HG02642 (cell line): ENCODE results near the gene MYORG.
"Not testable (repeated sequence)": the region's sequence is repeated elsewhere in the genome, so short reads cannot be mapped to it uniquely, and the experiment has no call there.

Experiments used
- ATAC-seq: cut with Tn5 transposase; IDR thresholded peaks from one replicate; pipeline ENCODE4 v1.9.1; 2021; ENCODE audit warnings: mild to moderate bottlenecking; ENCODE audit not compliant: unreplicated experiment, poor library complexity

Gene MYORG

DNA sequence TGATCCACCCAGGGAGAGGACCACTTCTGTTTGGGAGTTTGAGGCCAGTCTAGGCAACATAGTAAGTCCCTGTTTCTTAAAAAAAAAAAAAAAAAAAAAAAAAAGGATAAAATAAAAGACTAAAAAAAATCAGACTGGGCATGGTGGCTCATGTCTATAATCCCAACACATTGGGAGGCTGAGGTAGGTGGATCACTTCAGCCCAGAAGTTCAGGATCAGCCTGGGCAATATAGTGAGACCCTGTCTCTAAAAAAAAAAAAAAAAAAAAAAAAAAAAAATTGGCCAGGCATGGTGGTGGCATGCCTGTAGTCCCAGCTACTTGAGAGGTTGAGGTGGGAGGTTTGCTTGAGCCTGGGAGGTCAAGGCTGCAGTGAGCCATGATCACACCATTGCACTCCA is 38.6 kb downstream of the MYORG start:
- ATAC-seq = not testable (repeated sequence)

DNA sequence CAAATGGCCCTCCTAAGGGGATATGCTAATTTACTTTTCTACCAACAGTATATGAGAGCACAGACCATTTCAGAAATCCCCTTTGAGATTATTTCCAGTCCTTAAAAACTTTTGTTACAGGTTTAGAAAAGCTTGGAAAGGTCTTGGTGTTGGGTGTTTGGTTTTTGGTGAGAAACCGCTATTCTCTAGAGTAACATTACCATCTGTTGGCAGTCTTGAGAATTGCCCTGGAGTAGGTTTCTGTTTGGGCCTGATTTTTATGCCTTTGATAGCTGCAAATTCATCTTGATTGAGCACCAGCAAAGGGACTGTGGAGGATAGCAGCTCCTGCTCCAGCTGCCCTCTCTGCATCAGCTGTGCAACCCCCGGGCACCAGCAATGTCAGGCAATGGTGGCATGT is 39.3 kb downstream of the MYORG start:
- no peak for ATAC-seq

DNA sequence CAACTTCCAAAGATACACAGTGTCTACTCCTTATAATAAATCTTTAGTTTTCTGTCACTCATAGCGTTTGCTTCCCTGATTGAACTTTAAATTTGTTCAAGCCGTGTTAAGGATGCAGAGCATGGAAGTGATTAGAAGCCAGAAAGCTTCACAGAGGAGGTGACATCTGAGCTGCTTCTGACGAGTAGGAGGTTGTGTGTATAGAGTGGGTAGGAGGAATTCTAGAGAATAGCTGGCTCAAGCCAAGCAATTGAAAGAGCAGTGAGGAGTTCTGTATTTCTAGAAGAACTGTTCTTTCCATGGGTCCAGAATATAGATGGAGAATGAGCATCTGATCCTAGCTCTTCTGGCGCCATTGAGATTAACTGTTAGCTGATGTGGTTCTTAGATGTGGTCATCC is 41.3 kb downstream of the MYORG start:
- no peak for ATAC-seq

DNA sequence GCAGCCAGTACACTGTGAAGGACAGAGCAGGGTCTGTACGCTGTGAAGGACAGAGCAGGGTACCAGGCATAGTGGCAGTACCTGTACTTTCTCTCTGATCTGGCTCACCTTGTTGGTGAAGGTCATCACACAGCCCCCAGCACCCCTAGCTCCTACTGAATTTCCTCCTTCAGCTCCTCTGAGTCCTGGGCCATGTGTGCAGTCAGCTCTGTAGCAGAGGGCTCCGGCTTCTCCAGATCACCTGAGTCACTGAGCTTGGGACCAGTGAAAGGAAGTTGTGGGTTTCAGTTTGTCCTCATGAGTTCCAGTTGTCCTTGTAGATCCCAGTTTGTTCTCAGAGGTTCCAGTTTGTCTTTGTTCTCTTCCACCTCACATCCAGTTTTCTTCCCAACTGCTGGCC is 41.8 kb downstream of the MYORG start:
- no peak for ATAC-seq

DNA sequence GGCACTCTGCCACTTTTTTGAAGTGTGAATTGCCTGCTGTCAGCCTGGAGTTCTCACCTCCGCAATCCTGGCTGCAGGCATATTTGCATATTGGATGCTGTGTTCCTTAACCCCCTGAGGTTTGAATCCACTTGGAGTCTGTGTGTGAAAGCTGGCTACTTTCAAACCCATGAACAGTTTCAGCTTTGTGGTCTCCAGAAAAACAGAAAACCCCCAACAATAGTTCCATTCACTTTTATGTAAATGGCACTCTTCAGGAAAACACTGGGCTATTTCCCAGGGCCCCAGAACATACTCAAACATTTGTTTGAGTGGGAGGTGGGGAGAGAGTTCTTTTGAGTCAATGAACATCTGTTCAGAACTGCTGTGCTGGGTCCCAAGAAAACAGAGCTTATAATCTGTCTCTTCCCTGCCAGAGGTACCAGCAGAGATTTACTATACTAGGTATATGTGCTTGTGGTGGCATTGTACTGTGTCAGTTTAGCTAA is 42.3 kb downstream of the MYORG start:
- no peak for ATAC-seq

DNA sequence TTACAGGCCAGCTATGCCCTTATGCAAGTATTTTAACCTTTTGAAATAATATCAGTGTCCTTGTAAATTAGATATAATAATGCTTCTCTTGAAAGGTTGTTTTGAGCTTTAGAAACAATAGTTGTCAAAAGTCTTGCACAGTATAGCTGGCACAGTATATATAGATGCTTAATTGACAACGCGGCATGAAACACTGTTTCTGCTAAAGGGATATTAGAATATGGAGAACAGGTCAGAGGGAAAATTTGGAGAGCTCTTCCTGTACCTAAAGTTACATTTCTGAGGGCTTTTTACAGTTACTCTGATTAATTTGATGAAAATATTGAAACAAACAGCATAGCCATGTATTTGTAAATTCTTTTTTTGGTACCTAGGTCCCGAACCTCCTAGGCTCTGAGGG is 42.9 kb downstream of the MYORG start:
- ATAC-seq = no peak

DNA sequence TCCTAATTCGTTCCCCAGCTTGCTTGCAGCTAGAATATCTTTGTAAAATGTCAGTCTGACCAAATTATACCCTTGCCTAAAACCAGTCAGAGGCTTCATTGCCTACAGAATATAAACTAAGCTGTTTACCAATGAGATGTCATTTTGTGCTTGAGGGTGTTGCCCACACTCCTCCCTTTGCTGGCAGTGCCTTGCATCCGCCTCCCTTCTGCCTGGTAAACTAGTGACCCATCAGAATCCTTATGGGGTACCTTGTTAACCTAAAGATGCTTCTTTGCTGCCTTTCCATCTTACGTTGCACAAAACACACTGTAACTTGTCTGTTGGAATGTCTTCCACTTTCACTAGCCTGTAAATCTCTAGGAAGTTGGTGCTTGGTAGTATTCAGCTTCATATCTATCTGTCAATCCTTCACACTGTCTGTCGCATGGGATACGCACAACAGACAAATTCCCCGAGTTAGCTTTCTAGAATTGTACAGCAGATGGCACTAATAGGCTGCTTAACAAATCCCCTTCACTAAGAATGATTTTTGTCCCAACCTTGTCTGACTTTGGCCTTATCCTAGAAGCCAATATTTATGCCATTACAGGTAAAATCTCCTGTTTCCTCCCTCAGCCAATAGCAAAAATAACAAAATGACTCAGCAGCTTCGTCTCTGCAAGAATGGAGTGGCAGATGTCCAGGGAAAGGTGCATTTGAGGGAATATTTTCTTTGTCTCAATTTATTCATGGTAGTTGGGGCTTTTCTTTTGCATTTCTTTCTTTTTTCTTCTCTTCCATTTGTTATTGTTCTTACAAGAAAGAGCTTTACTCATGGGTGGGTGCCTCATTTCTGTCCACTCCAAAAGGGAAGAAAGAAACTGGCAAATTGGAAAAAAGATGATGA is 44.4 kb downstream of the MYORG start:
- no peak for ATAC-seq

DNA sequence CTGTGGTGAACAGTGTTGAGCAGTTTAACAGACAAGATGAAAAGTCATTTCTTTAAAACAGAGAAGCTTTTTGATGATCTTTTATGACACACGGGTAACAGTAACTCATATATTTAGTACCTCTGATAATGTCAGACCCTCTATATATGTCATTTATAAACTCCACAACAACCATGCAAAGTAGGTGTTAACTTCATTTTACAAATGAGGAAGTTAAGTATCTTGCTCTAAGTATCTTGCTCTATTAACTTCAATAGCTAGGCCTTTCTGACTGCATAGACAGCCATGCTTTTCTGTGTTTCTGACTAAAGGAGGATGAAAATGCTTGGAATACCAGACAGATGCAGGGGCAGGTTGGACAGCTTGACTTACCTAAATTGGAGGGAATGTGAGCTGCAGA is 45.5 kb downstream of the MYORG start:
- ATAC-seq = no peak

DNA sequence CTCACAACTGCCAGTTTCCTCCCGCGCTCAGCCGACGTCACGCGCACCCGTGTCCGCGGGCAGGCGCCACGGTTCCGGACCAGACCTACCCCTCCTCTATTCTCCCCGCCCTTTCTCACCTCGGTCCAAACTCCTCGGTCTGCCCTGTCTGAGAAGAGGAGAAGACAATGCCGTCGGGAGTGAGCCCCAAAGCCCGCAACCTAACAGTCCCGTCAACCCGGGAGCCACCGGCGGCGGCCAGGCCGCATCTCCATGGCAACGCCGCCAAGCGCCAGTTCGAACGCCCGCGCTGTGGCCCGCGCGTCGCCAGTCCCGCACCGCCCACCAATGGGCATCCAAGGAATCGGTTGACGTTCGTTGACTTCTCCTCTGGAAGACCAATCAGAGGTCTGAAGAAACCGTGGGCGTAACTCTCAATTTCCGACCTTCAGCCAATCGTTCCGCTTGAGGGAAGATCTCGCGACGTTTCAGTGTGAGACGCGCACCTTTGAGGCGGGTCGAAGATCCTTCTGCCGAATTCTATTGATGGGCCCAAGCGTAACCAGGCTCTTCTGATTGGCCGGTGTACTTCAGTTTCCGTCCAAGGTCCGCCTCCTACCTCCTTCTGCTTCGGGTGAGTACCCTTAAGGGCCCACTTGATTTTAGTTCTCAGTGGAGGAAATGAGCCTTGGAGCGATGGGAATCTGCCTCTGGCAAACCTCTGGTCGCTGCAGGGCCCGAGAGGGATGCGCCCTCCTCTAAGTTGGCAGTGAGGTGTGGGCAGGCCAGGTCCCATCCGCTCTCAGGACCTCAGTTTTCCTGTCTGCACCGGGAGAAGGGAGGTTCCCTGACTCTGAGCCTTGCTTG is 47.5 kb downstream of the MYORG start, which contains the start of the genes KIF24 and NUDT2:
KIF24 (minus strand) TSS at position 282 of the 846 bp plus-strand sequence. CDS start 17,922 bp downstream, outside the sequence.
NUDT2 (plus strand) TSS at position 583 of the 846 bp plus-strand sequence. CDS start 9,471 bp downstream, outside the sequence.
- peak; percentile 95 for ATAC-seq

DNA sequence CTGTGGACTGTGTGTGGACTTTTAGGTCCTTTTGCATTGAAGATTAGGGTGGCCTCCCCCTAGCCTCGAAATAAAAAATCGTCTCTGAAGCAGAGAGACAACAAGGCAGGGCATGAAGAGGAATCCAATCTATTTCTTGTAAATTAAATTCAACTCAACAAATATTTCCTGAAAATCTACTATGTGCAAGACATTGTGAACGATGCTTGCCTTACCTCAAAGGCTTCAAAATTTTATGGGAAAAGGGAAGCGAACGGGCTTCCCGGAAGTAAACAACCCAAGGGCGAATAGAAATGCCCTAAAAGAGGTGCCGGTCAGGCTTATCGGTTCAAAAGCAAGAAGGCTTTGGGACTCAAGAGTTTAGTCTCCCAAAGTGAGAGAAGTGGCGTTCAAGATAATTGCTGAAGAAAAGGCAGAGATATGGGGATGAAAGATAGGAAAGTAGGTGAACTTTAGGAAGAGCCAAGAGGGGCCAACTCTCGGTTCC is 48.2 kb downstream of the MYORG start:
- ATAC-seq = no peak

DNA sequence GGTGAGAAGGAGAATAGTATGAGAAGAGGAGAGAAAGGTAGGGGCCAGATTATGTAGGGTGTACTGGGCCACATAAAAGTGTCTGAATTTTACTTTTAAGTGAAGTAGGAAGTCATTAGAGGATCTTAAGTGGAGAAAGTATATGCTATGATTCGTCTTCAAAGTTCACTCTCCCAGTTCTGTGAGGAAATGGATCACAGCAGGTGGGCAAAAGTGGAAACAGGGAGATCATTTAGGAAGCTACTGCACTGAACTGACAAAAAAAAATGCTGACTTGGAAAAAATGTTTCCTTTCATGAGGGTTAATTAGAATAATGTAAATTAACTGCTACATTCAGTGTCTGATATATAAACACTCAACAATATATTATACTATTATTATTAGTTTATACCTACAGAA is 50.0 kb downstream of the MYORG start:
- no peak for ATAC-seq

DNA sequence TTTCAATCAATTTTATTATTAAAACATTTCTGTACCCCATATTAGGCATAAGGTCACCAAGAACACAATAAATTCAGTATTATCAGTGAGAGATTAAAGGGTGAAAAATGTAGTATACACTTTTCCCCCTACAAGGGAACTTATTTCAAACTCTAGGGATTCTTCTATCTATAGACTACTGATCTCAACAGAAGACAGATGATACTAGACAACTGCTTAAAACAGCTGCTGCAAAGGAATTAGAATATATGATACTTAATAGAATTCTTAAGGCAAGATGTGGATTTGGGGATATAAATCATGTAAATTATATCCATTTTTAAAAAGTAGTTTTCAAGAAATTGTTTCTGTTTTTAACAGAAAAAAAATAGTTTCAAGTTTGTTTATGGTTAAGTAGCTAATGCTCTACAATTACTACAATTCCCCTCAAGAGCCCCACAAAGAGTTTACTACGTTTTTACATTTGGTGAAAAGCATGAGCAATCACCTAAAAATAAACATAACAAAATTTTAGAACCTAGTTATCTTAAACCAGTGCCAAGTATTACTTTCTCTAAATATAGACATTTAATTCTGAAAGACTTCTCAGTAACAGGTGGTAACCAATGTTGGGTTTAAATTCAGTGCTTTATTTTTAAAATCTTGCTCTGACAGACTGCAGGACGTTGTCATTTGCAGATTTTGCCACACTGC is 53.7 kb downstream of the MYORG start:
- no peak for ATAC-seq

DNA sequence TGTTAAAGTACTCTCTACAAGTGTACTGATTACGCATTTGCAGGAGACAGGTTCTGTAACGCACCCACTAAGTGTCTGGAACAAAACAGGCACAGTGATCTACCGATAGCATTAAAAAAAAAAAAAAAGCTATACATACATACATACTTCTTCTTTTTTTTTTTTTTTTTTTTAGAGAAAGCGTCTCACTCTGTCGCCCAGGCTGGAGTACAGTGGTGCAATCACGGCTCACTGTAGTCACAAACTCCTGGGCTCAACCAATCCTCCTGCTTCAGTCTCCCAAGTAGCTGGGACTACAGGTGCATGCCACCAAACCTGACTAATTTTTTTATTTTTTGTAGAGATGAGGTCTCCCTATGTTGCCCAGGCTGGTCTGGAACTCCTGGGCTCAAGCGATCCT is 55.2 kb downstream of the MYORG start:
- ATAC-seq = no peak

DNA sequence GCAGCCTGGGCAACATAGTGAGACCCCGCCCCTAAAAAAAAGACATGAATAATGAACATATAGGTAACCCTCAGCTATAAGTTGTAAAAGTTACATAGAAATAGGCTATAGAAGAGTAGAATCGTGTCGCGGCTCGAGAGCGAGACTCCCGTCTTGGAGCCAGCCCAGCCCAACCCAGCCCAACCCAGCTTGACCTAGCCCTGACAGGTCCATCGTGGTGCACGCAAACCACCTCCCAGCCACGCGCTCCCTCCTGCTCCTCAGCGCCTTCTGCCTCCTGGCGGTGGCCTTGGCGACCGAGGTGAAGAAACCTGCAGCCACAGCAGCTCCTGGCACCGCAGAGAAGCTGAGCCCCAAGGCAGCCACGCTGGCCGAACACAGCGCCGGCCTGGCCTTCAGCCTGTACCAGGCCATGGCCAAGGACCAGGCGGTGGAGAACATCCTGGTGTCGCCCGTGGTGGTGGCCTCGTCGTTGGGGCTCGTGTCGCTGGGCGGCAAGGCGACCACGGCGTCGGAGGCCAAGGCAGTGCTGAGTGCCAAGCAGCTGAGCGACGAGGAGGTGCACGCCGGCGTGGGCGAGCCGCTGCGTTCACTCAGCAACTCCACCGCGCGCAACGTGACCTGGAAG is 58.4 kb downstream of the MYORG start:
- no peak for ATAC-seq

DNA sequence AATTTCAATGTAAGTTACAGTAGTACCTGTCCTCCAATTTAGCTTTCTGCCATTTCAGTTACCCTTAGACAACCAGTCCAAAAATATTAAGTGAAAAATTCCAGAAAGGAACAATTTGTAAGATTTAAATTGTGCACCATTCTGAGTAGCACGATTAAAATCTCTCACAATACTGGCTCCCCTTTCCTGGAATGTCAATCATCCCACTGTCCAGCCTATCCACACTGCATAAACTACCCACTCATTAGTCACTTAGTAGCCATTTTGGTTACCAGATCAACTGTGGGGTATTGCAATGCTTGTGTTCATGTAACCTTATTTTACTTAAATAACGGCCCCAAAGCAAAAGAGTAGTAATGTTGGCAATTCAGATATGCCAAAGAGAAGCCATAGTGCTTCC is 59.3 kb downstream of the MYORG start:
- ATAC-seq = no peak
